Spinal cord (tissue), 10 donors: ENCODE data around the gene MYH7B. TPM values are rescaled to one million over a fixed set of nuclear protein-coding genes. Genes with fewer than 3 reads are reported as not detected.

Experiments used
- DNase-seq, 6 donors: peaks; one replicate each; pipeline versions ENCODE4 v3.0.0 to v3.0.0-alpha.2; 2013 to 2015; ENCODE audit warnings: low spot score in 6 of 6, low read depth in 4 of 6
- H3K27ac ChIP-seq: one replicate; pipeline ENCODE4 v1.5.1; 2013; ENCODE audit warnings: low read depth, low read length, control low read depth
- H3K27me3 ChIP-seq: one replicate; pipeline ENCODE4 v1.6.1; 2013; ENCODE audit warnings: low read length; ENCODE audit not compliant: control insufficient read depth, insufficient read depth
- H3K36me3 ChIP-seq: one replicate; pipeline ENCODE4 v1.6.1; 2013; ENCODE audit warnings: low read length; ENCODE audit not compliant: control insufficient read depth, insufficient read depth
- H3K4me1 ChIP-seq: one replicate; pipeline ENCODE4 v1.6.1; 2013; ENCODE audit warnings: low read length; ENCODE audit not compliant: control insufficient read depth, insufficient read depth
- H3K4me3 ChIP-seq: one replicate; pipeline ENCODE4 v1.5.1; 2013; ENCODE audit warnings: low read depth, low read length, control low read depth
- H3K9me3 ChIP-seq: one replicate; pipeline ENCODE4 v1.6.1; 2013; ENCODE audit warnings: low read length; ENCODE audit not compliant: control insufficient read depth, insufficient read depth
- WGBS: methylation state at CpG from one replicate; pipeline ENCODE4 v1.1.5; 2013; ENCODE audit warnings: missing lambda C conversion rate; ENCODE audit not compliant: insufficient coverage; 5-methylcytosine and 5-hydroxymethylcytosine counted together
- polyA plus RNA-seq, 2 donors: library from polyadenylated mRNA; unstranded; fragments of 120-200 nt; gene quantifications; one replicate each; pipeline ENCODE4 v1.2.1, GENCODE V29; 2013; ENCODE audit not compliant: insufficient read length in 2 of 2
- total RNA-seq, 2 donors: library from RNA; depleted of rRNA in 1 of 2; stranded (reverse); fragments of 120-200 nt in 1 of 2; fragments of >200 nt in 1 of 2; gene quantifications; one replicate each; pipeline versions ENCODE4 v1.2.3 to v1.2.4, GENCODE V29; 2013 to 2014
- donor health status: healthy.

The MYH7B gene
- total and polyA plus RNA-seq, 4 donors: 0.89 to 6.4 (median 3.5) TPM

DNA sequence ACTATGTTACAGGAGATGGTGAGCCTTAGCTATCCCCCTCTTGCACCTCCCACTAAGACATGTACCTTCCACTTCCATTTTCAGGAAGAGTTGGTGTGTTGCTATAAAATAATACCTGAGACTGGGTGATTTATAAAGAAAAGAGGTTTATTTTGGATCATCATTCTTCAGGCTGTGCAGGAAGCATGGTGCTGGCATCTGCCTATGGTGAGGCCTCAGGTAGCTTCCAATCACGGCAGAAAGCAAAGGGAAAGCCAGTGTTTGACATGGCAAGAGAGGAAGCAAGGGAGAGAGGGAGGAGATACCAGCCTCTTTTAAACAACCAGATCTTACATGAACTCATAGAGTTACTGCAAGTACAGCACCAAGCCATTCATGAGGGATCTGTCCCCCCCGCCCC is 32.3 kb upstream of the MYH7B start:
- no peak for DNase-seq
- Histone ChIP-seq H3K27me3 (no peaks in the 10 kb centered on the region), H3K9me3 (no peaks in the 10 kb centered on the region), H3K4me3 (no peak overlapping the region), H3K36me3 (peaks cover 42% of the 10 kb centered on the region), H3K27ac (no peak overlapping the region), H3K4me1 (no peaks in the 10 kb centered on the region)
- no CpG with 5 or more reads among the region's 2 CpGs for WGBS

DNA sequence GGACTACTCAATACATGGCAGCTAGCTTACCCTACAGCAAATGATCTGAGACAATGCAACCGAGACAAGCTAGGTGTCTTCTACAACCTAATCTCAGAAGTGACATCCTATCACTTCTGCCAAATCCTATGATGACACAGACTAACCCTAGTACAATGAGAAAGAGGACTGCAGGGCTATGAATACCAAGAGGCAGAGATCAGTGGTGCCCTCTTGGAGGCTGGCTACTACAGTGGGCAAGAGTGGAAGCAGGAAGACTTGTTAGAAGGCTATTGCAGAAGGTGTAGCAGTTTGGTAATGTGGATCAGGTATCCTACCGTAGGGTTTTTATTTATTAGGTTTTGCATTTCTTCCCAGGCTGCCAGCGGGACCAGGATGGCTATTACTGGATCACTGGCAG is 30.3 kb upstream of the MYH7B start:
- Histone ChIP-seq H3K4me1 (no peaks in the 10 kb centered on the region), H3K27me3 (no peaks in the 10 kb centered on the region), H3K36me3 (peaks cover 59% of the 10 kb centered on the region), H3K9me3 (no peaks in the 10 kb centered on the region), H3K4me3 (no peak overlapping the region), H3K27ac (no peak overlapping the region)
- no CpG with 5 or more reads among the region's 3 CpGs for WGBS
- DNase-seq: no peak

DNA sequence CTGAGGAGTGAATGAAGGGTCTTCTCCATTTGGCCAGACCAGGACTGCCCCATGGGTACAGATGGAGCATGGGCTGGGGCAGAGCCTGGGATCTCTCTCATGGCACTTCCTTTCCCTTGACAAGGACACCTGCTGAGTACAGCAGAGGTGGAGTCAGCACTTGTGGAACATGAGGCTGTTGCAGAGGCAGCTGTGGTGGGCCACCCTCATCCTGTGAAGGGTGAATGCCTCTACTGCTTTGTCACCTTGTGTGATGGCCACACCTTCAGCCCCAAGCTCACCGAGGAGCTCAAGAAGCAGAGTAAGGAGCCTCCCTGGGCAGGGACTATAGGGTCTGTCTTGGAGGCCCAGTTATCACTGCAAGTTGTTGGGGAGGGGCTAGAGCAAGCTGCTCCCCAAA is 29.7 kb upstream of the MYH7B start:
- H3K36me3 ChIP-seq: peaks cover 58% of the 10 kb centered on the region
- DNase-seq: no peak
- H3K27ac ChIP-seq: no peak overlapping the region
- H3K4me3 ChIP-seq: no peak overlapping the region
- no peaks in the 10 kb centered on the region for H3K4me1 ChIP-seq
- no peaks in the 10 kb centered on the region for H3K27me3 ChIP-seq
- 60% methylated on average over 1 of the region's 1 CpG for WGBS
- H3K9me3 ChIP-seq: no peaks in the 10 kb centered on the region

DNA sequence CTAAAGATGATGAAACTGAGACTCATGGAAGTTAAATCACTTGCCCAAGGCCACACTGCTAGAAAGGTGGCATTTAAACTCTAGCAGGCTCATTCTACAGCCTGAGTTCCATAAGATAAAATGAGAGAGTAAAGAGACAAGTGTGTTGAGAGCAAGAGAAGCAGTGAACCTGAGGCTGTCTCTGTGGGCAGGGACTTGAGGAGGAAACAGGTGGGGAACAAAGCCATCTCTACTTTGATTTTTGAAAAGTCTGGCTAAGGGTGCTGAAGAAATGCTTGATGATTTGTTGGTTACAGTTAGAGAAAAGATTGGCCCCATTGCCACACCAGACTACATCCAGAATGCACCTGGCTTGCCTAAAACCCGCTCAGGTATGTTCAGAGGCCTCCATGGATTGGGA is 29.1 kb upstream of the MYH7B start:
- H3K36me3 ChIP-seq: peaks cover 59% of the 10 kb centered on the region
- H3K4me1 ChIP-seq: no peaks in the 10 kb centered on the region
- H3K4me3 ChIP-seq: no peak overlapping the region
- no peak overlapping the region for H3K27ac ChIP-seq
- H3K27me3 ChIP-seq: no peaks in the 10 kb centered on the region
- 100% methylated on average over 1 of the region's 1 CpG for WGBS
- no peaks in the 10 kb centered on the region for H3K9me3 ChIP-seq
- DNase-seq: no peak

DNA sequence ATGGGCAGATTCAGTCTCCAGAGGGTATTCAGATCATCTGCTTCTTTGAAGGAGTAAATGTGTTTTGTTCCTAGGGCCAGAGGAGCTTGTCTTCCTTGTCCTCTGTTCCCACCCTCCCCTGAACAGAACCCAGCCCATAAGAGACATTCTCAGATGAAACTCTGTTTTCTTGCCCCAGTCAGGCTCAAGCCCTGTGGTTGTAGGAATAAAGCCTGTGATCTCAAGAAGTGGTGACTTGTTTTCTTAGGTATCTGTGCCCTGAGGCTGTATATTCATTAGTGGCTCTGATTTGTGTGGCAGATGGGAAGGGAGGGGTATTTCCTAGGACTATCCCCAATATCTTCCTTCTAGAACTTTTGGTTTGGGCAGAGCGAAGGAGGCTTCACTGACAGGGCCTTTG is 27.9 kb upstream of the MYH7B start:
- Histone ChIP-seq H3K27me3 (no peaks in the 10 kb centered on the region), H3K27ac (no peak overlapping the region), H3K4me3 (no peak overlapping the region), H3K36me3 (peaks cover 70% of the 10 kb centered on the region), H3K9me3 (no peaks in the 10 kb centered on the region), H3K4me1 (no peaks in the 10 kb centered on the region)
- DNase-seq: no peak
- WGBS: 100% methylated on average over 1 of the region's 1 CpG

DNA sequence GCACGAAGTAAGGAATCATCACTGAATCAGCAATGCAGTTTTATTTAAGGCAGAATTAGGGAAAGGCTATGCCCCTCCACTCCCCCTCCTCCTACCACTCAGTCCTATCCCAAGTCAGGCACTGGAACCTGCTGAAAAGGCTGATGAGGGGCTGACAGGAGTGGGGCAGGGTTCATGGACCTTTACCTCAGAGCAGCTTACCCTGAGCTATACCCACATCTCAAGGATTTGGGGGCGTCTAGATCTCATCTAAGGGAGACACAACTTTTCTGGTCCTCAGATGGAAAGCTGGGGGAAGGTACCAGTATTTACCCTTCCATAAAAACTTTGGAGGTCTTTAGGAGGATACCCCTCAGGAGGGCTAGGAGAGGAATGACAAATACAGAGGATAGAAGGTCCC is 27.3 kb upstream of the MYH7B start:
- Histone ChIP-seq H3K27me3 (no peaks in the 10 kb centered on the region), H3K9me3 (no peaks in the 10 kb centered on the region), H3K36me3 (peaks cover 70% of the 10 kb centered on the region), H3K4me3 (no peak overlapping the region), H3K27ac (no peak overlapping the region), H3K4me1 (no peaks in the 10 kb centered on the region)
- 100% methylated on average over 1 of the region's 2 CpGs for WGBS
- DNase-seq: no peak

DNA sequence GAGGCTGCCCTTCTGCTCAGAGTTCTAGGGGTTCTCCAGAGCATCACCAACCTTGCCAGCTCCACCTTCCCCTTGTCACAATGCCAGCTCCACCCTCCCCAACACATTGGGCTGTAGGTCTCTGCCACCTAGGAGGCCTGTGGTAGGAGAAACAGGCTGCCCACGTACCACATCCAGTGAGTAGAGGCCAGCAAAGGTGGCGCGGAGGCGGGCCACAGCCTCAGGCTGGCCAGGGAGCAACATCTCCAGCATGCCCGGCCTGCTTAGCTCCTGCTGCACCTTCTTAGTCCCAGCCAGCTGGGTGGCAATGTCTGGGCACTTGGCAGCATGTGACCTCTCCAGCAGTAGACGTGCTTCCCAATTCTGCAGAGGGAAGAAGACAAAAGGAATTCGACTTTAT is 23.9 kb upstream of the MYH7B start:
- H3K9me3 ChIP-seq: no peaks in the 10 kb centered on the region
- H3K4me1 ChIP-seq: no peaks in the 10 kb centered on the region
- DNase-seq: no peak
- 98% methylated on average over 7 of the region's 7 CpGs for WGBS
- no peaks in the 10 kb centered on the region for H3K27me3 ChIP-seq
- H3K36me3 ChIP-seq: peaks cover 67% of the 10 kb centered on the region
- no peak overlapping the region for H3K4me3 ChIP-seq
- no peak overlapping the region for H3K27ac ChIP-seq

DNA sequence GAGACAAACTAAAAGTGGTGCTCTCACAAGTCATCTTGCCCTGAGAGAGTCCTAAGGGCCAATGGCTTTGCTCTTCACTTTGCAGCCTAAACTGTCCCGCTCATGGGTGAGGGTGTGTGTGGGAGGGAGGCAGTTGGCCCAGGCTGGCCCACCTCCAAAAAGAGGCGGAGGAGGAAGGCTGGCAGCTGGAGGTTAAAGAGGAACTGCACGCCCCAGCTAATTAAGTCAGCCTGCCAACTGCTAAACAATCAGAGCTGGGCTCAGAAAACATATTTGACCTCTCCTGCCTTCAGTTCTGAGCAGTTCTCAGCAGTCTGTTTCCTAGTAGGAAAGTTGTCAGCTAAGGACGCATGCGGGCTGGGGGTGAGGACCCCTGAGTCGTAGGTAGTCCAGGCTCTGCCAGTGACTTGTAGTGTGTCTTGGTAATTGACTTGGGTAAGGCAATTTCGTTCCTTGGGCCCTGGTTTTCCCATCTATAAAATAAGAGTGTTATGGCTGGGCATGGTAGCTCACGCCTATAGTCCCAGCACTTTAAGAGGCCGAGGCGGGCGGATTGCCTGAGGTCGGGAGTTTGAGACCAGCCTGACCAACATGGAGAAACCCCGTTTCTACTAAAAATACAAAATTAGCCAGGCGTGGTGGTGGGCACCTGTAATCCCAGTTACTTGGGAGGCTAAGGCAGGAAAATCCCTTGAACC is 17.1 kb upstream of the MYH7B start:
- H3K4me1 ChIP-seq: no peaks in the 10 kb centered on the region
- H3K27me3 ChIP-seq: no peaks in the 10 kb centered on the region
- H3K36me3 ChIP-seq: peaks cover 40% of the 10 kb centered on the region
- DNase-seq: peak in 2 of 6 donors; percentile 13 to 49
- no peaks in the 10 kb centered on the region for H3K9me3 ChIP-seq
- 56% methylated on average over 5 of the region's 14 CpGs for WGBS
- H3K4me3 ChIP-seq: no peak overlapping the region
- H3K27ac ChIP-seq: no peak overlapping the region

DNA sequence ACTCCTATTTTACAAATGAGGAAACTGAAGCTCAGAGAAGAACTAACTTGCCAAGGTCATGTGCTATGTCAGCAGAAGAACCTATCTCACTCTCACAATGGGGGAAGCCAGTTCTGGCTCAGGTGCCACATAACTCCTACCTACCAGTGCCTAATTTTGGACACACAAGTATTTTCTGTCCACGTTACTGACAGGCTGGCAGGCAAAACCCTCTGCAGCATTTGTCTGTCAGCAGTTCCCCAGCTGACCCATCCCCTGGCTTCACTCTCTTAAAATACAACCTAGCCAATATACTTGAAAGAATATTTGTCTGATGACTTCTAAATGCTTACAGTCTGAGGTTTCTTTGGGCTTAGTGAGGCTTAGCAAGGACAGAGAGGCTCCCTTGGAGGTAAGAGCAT is 15.6 kb upstream of the MYH7B start:
- Histone ChIP-seq H3K36me3 (peaks cover 42% of the 10 kb centered on the region), H3K27me3 (no peaks in the 10 kb centered on the region), H3K4me3 (no peak overlapping the region), H3K27ac (no peak overlapping the region), H3K9me3 (no peaks in the 10 kb centered on the region), H3K4me1 (no peaks in the 10 kb centered on the region)
- 89% methylated on average over 1 of the region's 1 CpG for WGBS
- no peak for DNase-seq

DNA sequence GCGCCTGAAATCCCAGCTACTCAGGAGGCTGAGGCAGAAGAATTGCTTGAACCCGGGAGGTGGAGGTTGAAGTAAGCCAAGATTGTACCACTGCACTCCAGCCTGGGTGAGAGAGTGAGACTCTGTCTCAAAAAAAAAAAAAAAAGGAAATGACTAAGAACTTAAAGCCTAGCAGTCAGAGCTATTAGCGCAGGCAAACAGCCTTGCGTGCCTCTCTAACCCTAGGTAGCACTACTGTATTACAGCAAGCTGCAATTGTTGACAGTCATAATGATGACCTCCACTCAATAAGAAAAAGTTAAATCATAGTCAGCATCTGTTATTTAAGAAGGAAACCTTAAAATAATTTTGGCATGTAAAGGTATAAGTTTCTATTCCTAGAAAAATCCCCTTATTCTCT is 14.4 kb upstream of the MYH7B start:
- no peaks in the 10 kb centered on the region for H3K27me3 ChIP-seq
- no peaks in the 10 kb centered on the region for H3K9me3 ChIP-seq
- H3K27ac ChIP-seq: no peak overlapping the region
- 85% methylated on average over 2 of the region's 4 CpGs for WGBS
- peaks cover 49% of the 10 kb centered on the region for H3K36me3 ChIP-seq
- no peak overlapping the region for H3K4me3 ChIP-seq
- no peaks in the 10 kb centered on the region for H3K4me1 ChIP-seq
- no peak for DNase-seq
